ENCODE measurements around the gene MACF1. TPM values are rescaled to one million over a fixed set of nuclear protein-coding genes. Genes with fewer than 3 reads are reported as not detected.

MACF1 gene
- total and polyA plus RNA-seq, 2 of the 13 experiments (the other 11 are each of a cell fraction or from before 2014, with no cell fraction given) = 36.7 to 65.4 TPM

GRCh38 chr1:39407896-39408640 lies 203.6 kb downstream of the MACF1 start (continued):
- TF ChIP-seq YY1 (IDR thresholded peaks at IDR 0.05; ENCODE audit: insufficient read depth, insufficient replicate concordance, low read depth, low read length) (peak; percentile 21), ZNF501 (CRISPR knock-in tag; IDR thresholded peaks at IDR 0.05) (peak; percentile 70; the same call in 1 of the 2 replicates), REST (IDR thresholded peaks at IDR 0.05; ENCODE audit: borderline replicate concordance in 1 of 2, low read depth in 1 of 2, low read length in 2 of 2) (no peak), GABPA (IDR thresholded peaks at IDR 0.05; ENCODE audit: low read depth, low read length) (no peak), GABPA (CRISPR knock-in tag; IDR thresholded peaks at IDR 0.05; ENCODE audit: low read depth) (0 out of 2 replicates have a peak, but pooled peaks have one; percentile 20), STAG1 (CRISPR knock-in tag; IDR thresholded peaks at IDR 0.05) (peak; percentile 5; the same call in 1 of the 2 replicates), ZNF331 (CRISPR knock-in tag; IDR thresholded peaks at IDR 0.05) (0 out of 2 replicates have a peak, but pooled peaks have one; percentile 6), ZNF878 (CRISPR knock-in tag; IDR thresholded peaks at IDR 0.05) (peak; percentile 46; the same call in 1 of the 2 replicates), RORA (CRISPR knock-in tag; IDR thresholded peaks at IDR 0.05) (no peak), PCBP2 (optimal IDR thresholded peaks at IDR 0.05; ENCODE audit: low read depth, low read length, poor library complexity, severe bottlenecking) (no peak), ZNF609 (CRISPR knock-in tag; IDR thresholded peaks at IDR 0.05; ENCODE audit: borderline replicate concordance) (no peak), HOXA9 (CRISPR knock-in tag; IDR thresholded peaks at IDR 0.05; ENCODE audit: borderline replicate concordance) (no peak), SRSF9 (IDR thresholded peaks at IDR 0.05; ENCODE audit: borderline replicate concordance, insufficient read depth, low read depth, low read length, poor library complexity, severe bottlenecking) (no peak), RXRB (CRISPR knock-in tag; IDR thresholded peaks at IDR 0.05; ENCODE audit: borderline replicate concordance) (no peak), BHLHE40 (IDR thresholded peaks at IDR 0.05; ENCODE audit: low read length) (no peak), ZMYM4 (CRISPR knock-in tag; IDR thresholded peaks at IDR 0.05) (no peak), CCAR2 (optimal IDR thresholded peaks at IDR 0.05; ENCODE audit: low read depth, low read length) (no peak), SCMH1 (CRISPR knock-in tag; IDR thresholded peaks at IDR 0.05; ENCODE audit: borderline replicate concordance) (no peak), TFAP4 (IDR thresholded peaks at IDR 0.05; ENCODE audit: borderline replicate concordance, low read depth) (peak; percentile 91)

Measured in HepG2 (cell line).